OCI-LY3 (cell line): ENCODE data around the gene ABHD15.

Experiments used
- CTCF ChIP-seq: fragments of 200-600, 300-600 bp; sonication (generic); IDR thresholded peaks from 2 replicates; pipeline ENCODE4 v1.5.1; 2014; ENCODE audit warnings: antibody characterized with exemption, low read length, low read depth
- EZH2phosphoT487 ChIP-seq: fragments of 200-600 bp; shearing (Covaris generic); IDR thresholded peaks from 2 replicates; pipeline ENCODE4 v1.6.1; 2018; ENCODE audit warnings: antibody characterized with exemption, mixed run types, low read depth

- no peak for TF ChIP-seq CTCF
- no peak for TF ChIP-seq EZH2phosphoT487
Observed at GRCh38 chr17:29612094-29612403, 45.2 kb upstream of the ABHD15 start.
